Suprapubic skin (tissue), 4 donors: Measurements from ENCODE around the gene KIF20B. TPM values are rescaled to one million over a fixed set of nuclear protein-coding genes. Genes with fewer than 3 reads are reported as not detected.

Experiments used
- DNase-seq, 2 donors: peaks; one replicate each; pipeline ENCODE4 v3.0.0-alpha.2; 2019; ENCODE audit warnings: low spot score in 2 of 2
- H3K27ac ChIP-seq: fragments of 200-600 bp; sonication (generic); one replicate; pipeline ENCODE4 v1.5.1; 2019
- H3K27me3 ChIP-seq: fragments of 200-600 bp; sonication (generic); one replicate; pipeline ENCODE4 v1.5.1; 2019
- H3K36me3 ChIP-seq: fragments of 200-600 bp; sonication (generic); one replicate; pipeline ENCODE4 v1.5.1; 2019
- H3K4me1 ChIP-seq: fragments of 200-600 bp; sonication (generic); one replicate; pipeline ENCODE4 v1.5.1; 2019
- H3K4me3 ChIP-seq: fragments of 200-600 bp; sonication (generic); one replicate; pipeline ENCODE4 v1.5.1; 2019; ENCODE audit warnings: mild to moderate bottlenecking
- H3K9me3 ChIP-seq: fragments of 200-600 bp; sonication (generic); one replicate; pipeline ENCODE4 v1.5.1; 2019
- CTCF ChIP-seq, 2 donors: fragments of 200-600 bp in 1 of 2; fragments of 450-650 bp in 1 of 2; sonication (generic) in 1 of 2; IDR thresholded peaks; one replicate each; pipeline ENCODE4 v1.5.1; 2016 to 2019; ENCODE audit warnings: antibody characterized with exemption in 2 of 2, mild to moderate bottlenecking in 1 of 2, moderate library complexity in 1 of 2
- EP300 ChIP-seq: sonication (generic); formaldehyde crosslinking; IDR thresholded peaks from one replicate; pipeline ENCODE4 v1.6.1; 2017; ENCODE audit warnings: antibody characterized with exemption
- POLR2A ChIP-seq, 2 donors: fragments of 450-650 bp; IDR thresholded peaks; one replicate each; pipeline ENCODE4 v1.6.1; 2017; ENCODE audit warnings: antibody characterized with exemption in 2 of 2, mild to moderate bottlenecking in 2 of 2, moderate library complexity in 2 of 2
- POLR2AphosphoS5 ChIP-seq, 3 donors: sonication (generic); formaldehyde crosslinking; IDR thresholded peaks; one replicate each; pipeline ENCODE4 v1.6.1; 2017; ENCODE audit warnings: antibody characterized with exemption in 3 of 3
- whole genome bisulfite sequencing: methylation state at CpG from one replicate; pipeline ENCODE4 v1.1.5; 2018; 5-methylcytosine and 5-hydroxymethylcytosine counted together
- total RNA-seq, 4 donors: library from RNA; depleted of rRNA; stranded (reverse); fragments of >200 nt; gene quantifications; one replicate each; pipeline ENCODE4 v1.1.0, GENCODE V29; 2016

Gene KIF20B
- total RNA-seq, 4 donors from 2014 or later = 5.1 to 7.6 (median 6.3) TPM

GRCh38 chr10:89793649-89794254 lies 92.4 kb downstream of the KIF20B start:
- no peak overlapping the region for H3K27ac ChIP-seq
- no peaks in the 10 kb centered on the region for H3K9me3 ChIP-seq
- H3K36me3 ChIP-seq = no peaks in the 10 kb centered on the region
- no peaks in the 10 kb centered on the region for H3K27me3 ChIP-seq
- H3K4me3 ChIP-seq = no peak overlapping the region
- no peaks in the 10 kb centered on the region for H3K4me1 ChIP-seq
- peak; percentile 63 to 65 for TF ChIP-seq CTCF (IDR thresholded peaks at IDR 0.05)
- no peak for TF ChIP-seq POLR2A (IDR thresholded peaks at IDR 0.05)
- WGBS = 35% methylated on average over 3 of the region's 3 CpGs
- no peak for DNase-seq

GRCh38 chr10:89795840-89796239 lies 94.5 kb downstream of the KIF20B start:
- Histone ChIP-seq H3K4me1 (no peaks in the 10 kb centered on the region), H3K9me3 (no peaks in the 10 kb centered on the region), H3K4me3 (no peak overlapping the region), H3K27me3 (no peaks in the 10 kb centered on the region), H3K36me3 (no peaks in the 10 kb centered on the region), H3K27ac (no peak overlapping the region)
- 60% methylated on average over 1 of the region's 1 CpG for WGBS
- DNase-seq = no peak
- TF ChIP-seq POLR2AphosphoS5 (IDR thresholded peaks at IDR 0.05) (no peak), CTCF (IDR thresholded peaks at IDR 0.05) (no peak), POLR2A (IDR thresholded peaks at IDR 0.05) (no peak), EP300 (no peak)

GRCh38 chr10:89798092-89798491 lies 96.7 kb downstream of the KIF20B start:
- Histone ChIP-seq H3K36me3 (no peaks in the 10 kb centered on the region), H3K9me3 (no peaks in the 10 kb centered on the region), H3K27ac (no peak overlapping the region), H3K4me3 (no peak overlapping the region), H3K4me1 (no peaks in the 10 kb centered on the region), H3K27me3 (no peaks in the 10 kb centered on the region)
- DNase-seq = no peak
- 73% methylated on average over 2 of the region's 2 CpGs for WGBS
- TF ChIP-seq EP300 (no peak), POLR2AphosphoS5 (IDR thresholded peaks at IDR 0.05) (no peak), POLR2A (IDR thresholded peaks at IDR 0.05) (no peak), CTCF (IDR thresholded peaks at IDR 0.05) (no peak)

GRCh38 chr10:89799573-89799972 lies 98.2 kb downstream of the KIF20B start:
- Histone ChIP-seq H3K9me3 (no peaks in the 10 kb centered on the region), H3K4me3 (no peak overlapping the region), H3K4me1 (no peaks in the 10 kb centered on the region), H3K36me3 (no peaks in the 10 kb centered on the region), H3K27ac (no peak overlapping the region), H3K27me3 (no peaks in the 10 kb centered on the region)
- WGBS = 85% methylated on average over 2 of the region's 2 CpGs
- no peak for DNase-seq
- TF ChIP-seq CTCF (IDR thresholded peaks at IDR 0.05) (no peak), POLR2A (IDR thresholded peaks at IDR 0.05) (no peak), POLR2AphosphoS5 (IDR thresholded peaks at IDR 0.05) (no peak), EP300 (no peak)

- H3K4me1 ChIP-seq = no peaks in the 10 kb centered on the region
- no peaks in the 10 kb centered on the region for H3K36me3 ChIP-seq
- 59% methylated on average over 2 of the region's 2 CpGs for WGBS
- no peak overlapping the region for H3K4me3 ChIP-seq
- H3K27ac ChIP-seq = no peak overlapping the region
- no peaks in the 10 kb centered on the region for H3K9me3 ChIP-seq
- TF ChIP-seq POLR2A (IDR thresholded peaks at IDR 0.05) = no peak
- TF ChIP-seq EP300 = no peak
- H3K27me3 ChIP-seq = no peaks in the 10 kb centered on the region
- DNase-seq = no peak
These were observed 104.2 kb downstream of the KIF20B start for GRCh38 chr10:89805599-89806013.

GRCh38 chr10:89808842-89809241 lies 107.5 kb downstream of the KIF20B start:
- Histone ChIP-seq H3K27me3 (no peaks in the 10 kb centered on the region), H3K36me3 (no peaks in the 10 kb centered on the region), H3K4me3 (no peak overlapping the region), H3K9me3 (no peaks in the 10 kb centered on the region), H3K27ac (no peak overlapping the region), H3K4me1 (no peaks in the 10 kb centered on the region)
- DNase-seq = no peak
- no peak for TF ChIP-seq CTCF (IDR thresholded peaks at IDR 0.05)
- no peak for TF ChIP-seq POLR2AphosphoS5 (IDR thresholded peaks at IDR 0.05)
- TF ChIP-seq EP300 = no peak
- TF ChIP-seq POLR2A (IDR thresholded peaks at IDR 0.05) = no peak
- 55% methylated on average over 2 of the region's 2 CpGs for WGBS
